Panc1 (cell line): Measurements from ENCODE around the gene SFI1. TPM values are rescaled to one million over a fixed set of nuclear protein-coding genes. Genes with fewer than 3 reads are reported as not detected.

ENCODE experiments used
- ATAC-seq: fragments of 200-7000 bp; cut with Tn5 transposase; 2 replicates; pipeline ENCODE4 v1.9.1; 2020; ENCODE audit warnings: mild to moderate bottlenecking, moderate library complexity
- BruUV-seq: library from RNA; stranded (reverse); fragments of 400-500 nt; replicated peaks from 2 replicates; lab custom pipeline; 2021; lab: Mats Ljungman, UMichigan
- CTCF ChIA-PET: fragments of 300-600 bp; sonication (Branson Sonifier 250); formaldehyde crosslinking; loops from one replicate; lab custom pipeline; 2022; ENCODE audit warnings: antibody characterized with exemption; lab: Charles Lee
- POLR2A ChIA-PET: fragments of 300-600 bp; sonication (Branson Sonifier 250); formaldehyde crosslinking; loops from one replicate; lab custom pipeline; 2022; ENCODE audit warnings: antibody characterized with exemption; lab: Charles Lee
- DNase-seq: peaks from one replicate; pipeline ENCODE4 v3.0.0-alpha.2; 2010; ENCODE audit warnings: low read depth, low spot score
- H3K27ac ChIP-seq: 2 replicates; pipeline ENCODE4 v1.5.1; 2011; ENCODE audit warnings: mild to moderate bottlenecking, low read length, inconsistent platforms
- H3K27me3 ChIP-seq: fragments of 200-500 bp; sonication (Bioruptor generic); 2 replicates; pipeline ENCODE4 v1.6.0; 2014; ENCODE audit warnings: low read length, inconsistent platforms; ENCODE audit not compliant: control insufficient read depth, insufficient read depth
- H3K36me3 ChIP-seq: fragments of 200-500 bp; sonication (Bioruptor generic); 2 replicates; pipeline ENCODE4 v1.5.1; 2014; ENCODE audit warnings: inconsistent platforms, mild to moderate bottlenecking, low read length, moderate library complexity; ENCODE audit not compliant: control insufficient read depth, insufficient read depth
- H3K4me1 ChIP-seq: 2 replicates; pipeline ENCODE4 v1.5.1; 2011; ENCODE audit warnings: inconsistent platforms, mild to moderate bottlenecking, low read length, moderate library complexity; ENCODE audit not compliant: control insufficient read depth, insufficient read depth
- H3K4me3 ChIP-seq, 2 experiments: 2 replicates each; pipeline ENCODE4 v1.5.1; 2011 to 2012; ENCODE audit warnings: low read depth in 2 of 2, low read length in 2 of 2, mild to moderate bottlenecking in 2 of 2, inconsistent platforms in 1 of 2, moderate library complexity in 1 of 2
- H3K9me3 ChIP-seq: fragments of 200-500 bp; sonication (Bioruptor generic); 2 replicates; pipeline ENCODE4 v1.5.1; 2014; ENCODE audit warnings: low read depth, mild to moderate bottlenecking, inconsistent platforms, low read length, moderate library complexity; ENCODE audit not compliant: control insufficient read depth, insufficient read depth
- CTCF ChIP-seq: fragments of 450-650 bp; IDR thresholded peaks from 2 replicates; pipeline ENCODE4 v1.5.1; 2017; ENCODE audit warnings: mild to moderate bottlenecking
- POLR2AphosphoS5 ChIP-seq: IDR thresholded peaks from 2 replicates; pipeline ENCODE4 v1.6.1; 2012; ENCODE audit warnings: mild to moderate bottlenecking, low read depth, low read length, moderate library complexity
- REST ChIP-seq, 2 experiments: IDR thresholded peaks; 2 replicates each; pipeline ENCODE4 v1.6.1; 2011 to 2012; ENCODE audit warnings: low read depth in 2 of 2, control low read depth in 1 of 2, low read length in 1 of 2, mild to moderate bottlenecking in 1 of 2, moderate library complexity in 1 of 2; ENCODE audit not compliant: insufficient read depth in 1 of 2
- SIN3A ChIP-seq: IDR thresholded peaks from 2 replicates; pipeline ENCODE4 v1.6.1; 2012; ENCODE audit warnings: low read depth, mild to moderate bottlenecking, low read length, moderate library complexity, borderline replicate concordance; ENCODE audit not compliant: insufficient read depth
- TCF7L2 ChIP-seq: IDR thresholded peaks from 2 replicates; pipeline ENCODE4 v1.6.1; 2011; ENCODE audit warnings: mild to moderate bottlenecking, low read depth, low read length, inconsistent platforms
- in situ Hi-C: cut with HindIII; loops from 2 replicates; pipeline ENCODE4 v1.10.0; 2016; ENCODE audit warnings: low sequenced_read_pairs, low pct_unique_long_range_greater_than_20kb
- intact Hi-C: fragments of 100-400 bp; cut with micrococcal nuclease; formaldehyde crosslinking; loops from one replicate; pipeline ENCODE4 v1.10.0; 2022; ENCODE audit not compliant: unreplicated experiment
- total RNA-seq: library from RNA; stranded (reverse); gene quantifications from one replicate; pipeline ENCODE4 v1.2.1, GENCODE V29; 2021; ENCODE audit not compliant: unreplicated experiment

Gene SFI1
- total RNA-seq, 1 experiment from 2014 or later, result 29.9 TPM

- Histone ChIP-seq H3K27ac (no peak overlapping the region), H3K36me3 (no peaks in the 10 kb centered on the region), H3K9me3 (no peaks in the 10 kb centered on the region), H3K4me1 (no peaks in the 10 kb centered on the region), H3K4me3 (no peak overlapping the region), H3K27me3 (no peaks in the 10 kb centered on the region)
- ChIA-PET CTCF (no interaction called here), POLR2A (no interaction called here)
- in situ Hi-C loops, result no loop called here
- no TSS peak for BruUV-seq
- TF ChIP-seq SIN3A, result no peak
- no peak for TF ChIP-seq POLR2AphosphoS5
- no peak for TF ChIP-seq CTCF
- TF ChIP-seq TCF7L2, result no peak
- TF ChIP-seq REST (IDR thresholded peaks at IDR 0.05; ENCODE audit: insufficient read depth in 1 of 2, low read depth in 2 of 2, low read length in 1 of 2), result no peak
- ATAC-seq (no peak), DNase-seq (no peak)
- intact Hi-C loops, result no loop called here
Measured at GRCh38 chr22:31607696-31608095, 111.4 kb downstream of the SFI1 start.

GRCh38 chr22:31609716-31610115, 113.4 kb downstream of the SFI1 start:
- H3K27me3 ChIP-seq, result no peaks in the 10 kb centered on the region
- no peaks in the 10 kb centered on the region for H3K36me3 ChIP-seq
- no peak overlapping the region for H3K4me3 ChIP-seq
- ATAC-seq (no peak), DNase-seq (no peak)
- CTCF ChIA-PET, result interaction anchor here (1.0 kb wide), 1 partner anchor 21 kb away, joined by 3 read pairs; no protein-coding TSS in a partner anchor
- no peaks in the 10 kb centered on the region for H3K4me1 ChIP-seq
- POLR2A ChIA-PET, result no interaction called here
- H3K27ac ChIP-seq, result no peak overlapping the region
- H3K9me3 ChIP-seq, result no peaks in the 10 kb centered on the region
- TF ChIP-seq POLR2AphosphoS5 (no peak), REST (IDR thresholded peaks at IDR 0.05; ENCODE audit: insufficient read depth in 1 of 2, low read depth in 2 of 2, low read length in 1 of 2) (no peak), CTCF (no peak), TCF7L2 (no peak), SIN3A (no peak)
- BruUV-seq, result no TSS peak
- in situ Hi-C loops, result no loop called here
- intact Hi-C loops, result no loop called here
